Neural cell (in vitro differentiated cells): ENCODE data around the gene CTNNA1. TPM values are rescaled to one million over a fixed set of nuclear protein-coding genes. Genes with fewer than 3 reads are reported as not detected.

ENCODE experiments used
- H2AFZ ChIP-seq: fragments of 200-600, 300-800 bp; sonication (generic), shearing (Covaris generic); 2 replicates; pipeline ENCODE4 v1.6.0; 2014; ENCODE audit warnings: low read depth, mild to moderate bottlenecking, antibody characterized with exemption, low read length, moderate library complexity
- H3F3A ChIP-seq: fragments of 200-600 bp; shearing (Covaris generic); 2 replicates; pipeline ENCODE4 v1.6.1; 2016; ENCODE audit warnings: mild to moderate bottlenecking, moderate library complexity, mixed read lengths, antibody characterized with exemption, low read length; ENCODE audit not compliant: insufficient read depth, poor library complexity, severe bottlenecking
- H3K27ac ChIP-seq: fragments of 200-600, 300-800 bp; sonication (generic), shearing (Covaris generic); 2 replicates; pipeline ENCODE4 v1.5.1; 2014; ENCODE audit warnings: mild to moderate bottlenecking, low read length, moderate library complexity
- H3K27me3 ChIP-seq: fragments of 300-800, 200-600 bp; sonication (generic), shearing (Covaris generic); 2 replicates; pipeline ENCODE4 v1.6.0; 2014; ENCODE audit warnings: mild to moderate bottlenecking, low read depth, low read length, moderate library complexity; ENCODE audit not compliant: insufficient read depth
- H3K36me3 ChIP-seq: fragments of 300-800, 200-600 bp; sonication (generic), shearing (Covaris generic); 2 replicates; pipeline ENCODE4 v1.5.1; 2014; ENCODE audit warnings: mild to moderate bottlenecking, antibody characterized with exemption, low read length, moderate library complexity; ENCODE audit not compliant: insufficient read depth
- H3K4me2 ChIP-seq: fragments of 300-800, 200-600 bp; sonication (generic), shearing (Covaris generic); 2 replicates; pipeline ENCODE4 v1.6.0; 2014; ENCODE audit warnings: mild to moderate bottlenecking, low read length
- H3K4me3 ChIP-seq: fragments of 300-800, 200-600 bp; sonication (generic), shearing (Covaris generic); 2 replicates; pipeline ENCODE4 v1.5.1; 2014; ENCODE audit warnings: mild to moderate bottlenecking, low read length, moderate library complexity
- H3K79me2 ChIP-seq: fragments of 200-600 bp; shearing (Covaris generic); replicated peaks from 2 replicates; pipeline ENCODE4 v1.6.0; 2014; ENCODE audit warnings: mild to moderate bottlenecking, low read length, moderate library complexity; ENCODE audit not compliant: insufficient read depth
- H3K9ac ChIP-seq: fragments of 300-800, 200-600 bp; sonication (generic), shearing (Covaris generic); 2 replicates; pipeline ENCODE4 v1.6.1; 2016; ENCODE audit warnings: mild to moderate bottlenecking, low read length, mixed read lengths
- H3K9me2 ChIP-seq: fragments of 200-600 bp; shearing (Covaris generic); 2 replicates; pipeline ENCODE4 v1.6.1; 2016; ENCODE audit warnings: mild to moderate bottlenecking, low read length, mixed read lengths; ENCODE audit not compliant: insufficient read depth
- H3K9me3 ChIP-seq: fragments of 200-600, 300-800 bp; sonication (generic), shearing (Covaris generic); 2 replicates; pipeline ENCODE4 v1.6.1; 2016; ENCODE audit warnings: mild to moderate bottlenecking, mixed run types, low read length, moderate library complexity, mixed read lengths
- H4K20me1 ChIP-seq: fragments of 200-600 bp; shearing (Covaris generic); 2 replicates; pipeline ENCODE4 v1.6.1; 2016; ENCODE audit warnings: mild to moderate bottlenecking, mixed run types; ENCODE audit not compliant: insufficient read depth
- CTCF ChIP-seq: fragments of 450-650 bp; IDR thresholded peaks from 2 replicates; pipeline ENCODE4 v1.5.1; 2014; ENCODE audit warnings: antibody characterized with exemption, mild to moderate bottlenecking, moderate library complexity; ENCODE audit not compliant: poor library complexity, severe bottlenecking
- EP300 ChIP-seq: fragments of 450-650 bp; conservative IDR thresholded peaks from 2 replicates; pipeline ENCODE4 v1.6.1; 2014; ENCODE audit warnings: antibody characterized with exemption, mild to moderate bottlenecking, moderate library complexity; ENCODE audit not compliant: poor library complexity, severe bottlenecking
- EZH2 ChIP-seq: fragments of 200-600, 300-800 bp; shearing (Covaris generic), sonication (generic); IDR thresholded peaks from 2 replicates; pipeline ENCODE4 v1.6.1; 2014; ENCODE audit warnings: antibody characterized with exemption, low read length, borderline replicate concordance, mild to moderate bottlenecking; ENCODE audit not compliant: insufficient read depth, poor library complexity, severe bottlenecking
- MXI1 ChIP-seq: fragments of 450-650 bp; conservative IDR thresholded peaks from 2 replicates; pipeline ENCODE4 v1.6.1; 2014; ENCODE audit warnings: antibody characterized with exemption, mild to moderate bottlenecking; ENCODE audit not compliant: poor library complexity, severe bottlenecking
- POLR2AphosphoS5 ChIP-seq: IDR thresholded peaks from 2 replicates; pipeline ENCODE4 v1.6.1; 2012
- RAD21 ChIP-seq: fragments of 450-650 bp; conservative IDR thresholded peaks from 2 replicates; pipeline ENCODE4 v1.6.1; 2014; ENCODE audit warnings: antibody characterized with exemption, mild to moderate bottlenecking, moderate library complexity
- REST ChIP-seq: IDR thresholded peaks from 2 replicates; pipeline ENCODE4 v1.6.1; 2012; ENCODE audit warnings: borderline replicate concordance
- SMC3 ChIP-seq: fragments of 450-650 bp; conservative IDR thresholded peaks from 2 replicates; pipeline ENCODE4 v1.6.1; 2014; ENCODE audit warnings: antibody characterized with exemption, mild to moderate bottlenecking, moderate library complexity; ENCODE audit not compliant: poor library complexity
- TAF1 ChIP-seq: IDR thresholded peaks from 2 replicates; pipeline ENCODE4 v1.6.1; 2012; ENCODE audit warnings: low read depth
- polyA plus RNA-seq: library from polyadenylated mRNA; depleted of rRNA; stranded (reverse); fragments of >200 nt; gene quantifications from 2 replicates; pipeline ENCODE4 v1.2.3, GENCODE V29; 2014

CTNNA1 gene
- polyA plus RNA-seq, 1 donor from 2014 or later, result 87.9 TPM

GRCh38 chr5:138978080-138978479, 224.9 kb downstream of the CTNNA1 start:
- H3K9me3 ChIP-seq, result no peaks in the 10 kb centered on the region
- H3K27me3 ChIP-seq, result no peaks in the 10 kb centered on the region
- H3K4me3 ChIP-seq, result no peak overlapping the region
- no peaks in the 10 kb centered on the region for H3K36me3 ChIP-seq
- H2AFZ ChIP-seq, result no peak overlapping the region
- TF ChIP-seq POLR2AphosphoS5, result no peak
- no peak for TF ChIP-seq RAD21
- TF ChIP-seq EZH2, result no peak
- TF ChIP-seq REST, result no peak
- TF ChIP-seq SMC3, result no peak
- TF ChIP-seq TAF1, result no peak
- TF ChIP-seq MXI1, result no peak
- no peak for TF ChIP-seq EP300
- no peak for TF ChIP-seq CTCF
- H3K9me2 ChIP-seq, result no peaks in the 10 kb centered on the region
- no peaks in the 10 kb centered on the region for H3K79me2 ChIP-seq
- no peak overlapping the region for H3K4me2 ChIP-seq
- no peaks in the 10 kb centered on the region for H4K20me1 ChIP-seq
- no peak overlapping the region for H3K27ac ChIP-seq
- no peak overlapping the region for H3K9ac ChIP-seq
- no peaks in the 10 kb centered on the region for H3F3A ChIP-seq

GRCh38 chr5:138978581-138978980, 225.4 kb downstream of the CTNNA1 start:
- no peak overlapping the region for H3K4me2 ChIP-seq
- no peak for TF ChIP-seq RAD21
- TF ChIP-seq REST, result no peak
- no peak for TF ChIP-seq POLR2AphosphoS5
- TF ChIP-seq EP300, result no peak
- no peak for TF ChIP-seq TAF1
- no peak for TF ChIP-seq SMC3
- no peak for TF ChIP-seq MXI1
- TF ChIP-seq EZH2, result no peak
- TF ChIP-seq CTCF, result no peak

More at GRCh38 chr5:138978581-138978980, 225.4 kb downstream of the CTNNA1 start:
- no peak overlapping the region for H2AFZ ChIP-seq
- H3K9me2 ChIP-seq, result no peaks in the 10 kb centered on the region
- no peaks in the 10 kb centered on the region for H3K9me3 ChIP-seq
- H3K27me3 ChIP-seq, result no peaks in the 10 kb centered on the region
- no peaks in the 10 kb centered on the region for H3K79me2 ChIP-seq
- H3K27ac ChIP-seq, result no peak overlapping the region
- no peaks in the 10 kb centered on the region for H3F3A ChIP-seq
- no peak overlapping the region for H3K4me3 ChIP-seq
- no peaks in the 10 kb centered on the region for H4K20me1 ChIP-seq
- H3K36me3 ChIP-seq, result no peaks in the 10 kb centered on the region
- no peak overlapping the region for H3K9ac ChIP-seq
